AG09309 (cell line): ENCODE measurements around the gene BCL11A.

Source experiments
- DNase-seq: peaks from one replicate; pipeline ENCODE4 v3.0.0-alpha.2; 2010; ENCODE audit warnings: low read depth
- H3K4me3 ChIP-seq: 2 replicates; pipeline ENCODE4 v1.5.1; 2011; ENCODE audit warnings: mild to moderate bottlenecking, low read depth, low read length, moderate library complexity; ENCODE audit not compliant: control insufficient read depth
- TF ChIP-seq, protein P1 (sequence below): IDR thresholded peaks from 2 replicates; pipeline ENCODE4 v1.5.1; 2011; ENCODE audit warnings: mild to moderate bottlenecking, low read depth, low read length, inconsistent platforms; ENCODE audit not compliant: insufficient read depth, control insufficient read depth; ENCODE audit errors: missing control alignments

Gene BCL11A

DNA sequence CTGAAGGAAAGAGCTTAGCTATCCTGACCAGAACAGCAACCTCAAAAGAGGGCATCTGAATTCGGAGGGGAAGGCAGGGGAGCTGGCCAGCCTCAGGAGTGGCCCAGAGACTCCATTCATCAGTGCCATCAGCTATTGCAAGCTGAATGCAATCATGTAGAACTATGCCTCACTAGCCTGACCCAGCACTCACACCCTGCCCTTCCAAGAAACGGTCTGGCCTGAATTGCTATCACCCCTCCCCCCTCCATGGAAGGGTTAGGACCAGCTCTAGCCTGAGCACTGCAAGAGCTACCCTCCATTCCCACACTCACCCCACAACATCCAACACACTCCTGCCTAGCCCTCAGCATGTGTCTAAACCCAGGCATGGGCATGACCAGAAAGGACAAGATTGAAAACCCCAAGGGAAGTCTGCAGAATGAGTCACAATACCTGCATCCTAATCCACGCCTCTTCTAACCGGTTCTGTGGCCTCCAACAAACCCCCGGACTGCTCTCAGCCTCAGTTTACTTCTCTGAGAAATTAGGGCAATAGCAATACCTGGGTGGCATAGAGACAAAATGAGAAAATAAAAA, 120.3 kb downstream of the BCL11A start:
- no peak for DNase-seq
- TF ChIP-seq, protein P1, sequence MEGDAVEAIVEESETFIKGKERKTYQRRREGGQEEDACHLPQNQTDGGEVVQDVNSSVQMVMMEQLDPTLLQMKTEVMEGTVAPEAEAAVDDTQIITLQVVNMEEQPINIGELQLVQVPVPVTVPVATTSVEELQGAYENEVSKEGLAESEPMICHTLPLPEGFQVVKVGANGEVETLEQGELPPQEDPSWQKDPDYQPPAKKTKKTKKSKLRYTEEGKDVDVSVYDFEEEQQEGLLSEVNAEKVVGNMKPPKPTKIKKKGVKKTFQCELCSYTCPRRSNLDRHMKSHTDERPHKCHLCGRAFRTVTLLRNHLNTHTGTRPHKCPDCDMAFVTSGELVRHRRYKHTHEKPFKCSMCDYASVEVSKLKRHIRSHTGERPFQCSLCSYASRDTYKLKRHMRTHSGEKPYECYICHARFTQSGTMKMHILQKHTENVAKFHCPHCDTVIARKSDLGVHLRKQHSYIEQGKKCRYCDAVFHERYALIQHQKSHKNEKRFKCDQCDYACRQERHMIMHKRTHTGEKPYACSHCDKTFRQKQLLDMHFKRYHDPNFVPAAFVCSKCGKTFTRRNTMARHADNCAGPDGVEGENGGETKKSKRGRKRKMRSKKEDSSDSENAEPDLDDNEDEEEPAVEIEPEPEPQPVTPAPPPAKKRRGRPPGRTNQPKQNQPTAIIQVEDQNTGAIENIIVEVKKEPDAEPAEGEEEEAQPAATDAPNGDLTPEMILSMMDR: no peak
- H3K4me3 ChIP-seq: no peak overlapping the region

DNA sequence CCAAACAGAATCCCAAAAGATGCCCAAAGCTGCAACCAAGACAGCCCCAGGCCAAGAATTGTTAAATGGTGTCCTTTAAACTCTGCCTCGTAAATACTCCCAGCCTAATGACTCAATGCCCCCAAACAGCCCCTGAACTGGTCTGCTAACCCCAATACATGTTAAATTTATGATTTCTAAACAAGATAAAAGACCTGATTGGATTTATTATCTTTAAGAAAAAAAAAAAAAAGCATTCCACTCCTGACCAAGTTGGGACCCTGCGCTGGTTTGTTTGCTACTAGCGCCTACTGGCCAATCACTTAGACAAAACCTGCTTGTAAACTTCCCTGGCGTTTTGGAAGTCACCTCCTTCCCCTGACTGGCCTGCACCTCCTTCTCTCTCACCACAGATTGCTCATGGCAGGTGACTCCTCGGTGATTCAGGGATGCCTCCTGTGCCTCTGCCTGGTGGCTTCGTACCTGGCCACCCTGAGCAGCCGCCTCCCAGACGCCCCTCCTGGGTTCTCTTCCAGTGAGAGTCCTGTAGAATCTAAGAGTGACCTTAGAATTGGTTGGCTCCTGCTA, 121.3 kb downstream of the BCL11A start:
- TF ChIP-seq, protein P1: no peak
- no peak overlapping the region for H3K4me3 ChIP-seq

DNA sequence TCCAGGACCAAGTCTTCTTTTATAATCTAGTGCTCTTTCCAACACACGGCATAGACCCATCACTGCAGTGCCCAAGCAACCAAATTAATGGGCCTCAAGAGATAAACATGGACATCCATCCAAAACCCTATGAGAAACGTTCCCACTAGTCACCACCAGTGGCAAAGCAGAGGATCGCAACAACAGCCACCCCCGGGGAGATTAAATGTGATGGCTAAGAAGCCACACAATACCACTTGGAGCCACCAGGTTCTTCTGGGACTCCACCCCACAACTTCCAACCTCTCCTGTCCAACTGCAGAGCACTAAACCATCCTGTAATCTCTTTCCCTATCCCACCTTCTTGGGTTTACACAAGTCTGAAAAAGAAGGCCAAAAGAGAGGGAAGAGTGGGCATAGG, 123.8 kb downstream of the BCL11A start:
- DNase-seq: no peak
- H3K4me3 ChIP-seq: no peak overlapping the region
- TF ChIP-seq, protein P1: no peak

More for the DNA sequence above, 121.3 kb downstream of the BCL11A start:
- no peak for DNase-seq

DNA sequence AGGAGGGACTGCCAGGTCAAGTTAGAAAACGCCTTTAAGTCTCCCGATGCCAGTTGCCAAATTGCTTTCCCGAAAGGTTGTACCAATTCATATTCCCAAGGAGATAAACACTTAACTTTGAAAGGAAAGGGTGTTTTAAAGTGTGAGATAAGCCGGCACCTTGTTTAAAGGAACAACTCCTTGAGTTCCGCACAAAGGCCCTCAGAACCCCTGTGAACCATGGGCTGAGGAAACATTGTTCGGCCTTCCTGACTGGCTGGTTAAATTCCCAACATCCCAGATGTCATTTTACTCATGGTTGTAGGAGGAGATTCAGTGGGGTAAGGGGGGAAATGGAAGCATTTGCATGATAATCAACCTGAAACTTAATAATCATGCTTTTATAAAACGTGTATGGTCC, 126.6 kb downstream of the BCL11A start:
- TF ChIP-seq, protein P1: no peak
- H3K4me3 ChIP-seq: no peak overlapping the region
- DNase-seq: no peak

DNA sequence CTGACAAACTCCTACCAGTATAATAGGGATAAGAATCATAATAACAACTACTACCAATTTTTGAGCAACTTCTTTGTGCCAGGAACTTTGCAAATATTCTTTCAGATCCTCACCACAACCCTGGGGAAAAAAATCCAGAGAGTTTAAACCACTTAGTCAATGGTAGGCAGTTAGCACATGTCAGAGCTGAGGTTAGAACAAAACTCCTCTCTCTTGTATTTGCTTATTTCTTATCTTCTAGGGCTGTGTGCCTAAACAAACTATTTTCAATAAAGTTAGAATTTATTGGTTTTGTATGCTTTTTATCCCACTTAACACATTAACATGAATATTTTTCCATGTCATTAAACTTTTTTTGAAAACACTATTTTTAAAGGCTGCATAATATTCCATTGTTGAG, 127.1 kb downstream of the BCL11A start:
- TF ChIP-seq, protein P1: no peak
- DNase-seq: no peak
- no peak overlapping the region for H3K4me3 ChIP-seq

DNA sequence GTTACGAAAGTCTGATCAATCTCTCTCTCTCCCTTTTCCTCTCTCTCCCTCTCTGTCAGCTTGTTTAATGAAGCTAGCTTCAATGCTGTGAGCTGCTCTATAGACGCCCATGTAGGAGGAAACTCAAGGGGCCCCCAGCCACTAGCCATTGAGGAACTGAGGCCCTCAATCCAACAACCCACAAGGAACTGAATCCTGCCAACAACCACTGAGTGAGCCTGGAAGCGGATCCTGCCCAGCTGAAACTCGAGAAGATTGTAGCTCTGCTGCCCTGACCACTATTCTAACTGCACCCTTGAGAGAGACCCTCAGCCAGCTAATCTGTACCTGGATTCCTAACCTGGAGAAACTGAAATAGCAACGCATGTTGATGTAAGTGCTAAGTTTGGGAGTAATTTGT, 129.2 kb downstream of the BCL11A start:
- no peak overlapping the region for H3K4me3 ChIP-seq
- TF ChIP-seq, protein P1: no peak
- no peak for DNase-seq

DNA sequence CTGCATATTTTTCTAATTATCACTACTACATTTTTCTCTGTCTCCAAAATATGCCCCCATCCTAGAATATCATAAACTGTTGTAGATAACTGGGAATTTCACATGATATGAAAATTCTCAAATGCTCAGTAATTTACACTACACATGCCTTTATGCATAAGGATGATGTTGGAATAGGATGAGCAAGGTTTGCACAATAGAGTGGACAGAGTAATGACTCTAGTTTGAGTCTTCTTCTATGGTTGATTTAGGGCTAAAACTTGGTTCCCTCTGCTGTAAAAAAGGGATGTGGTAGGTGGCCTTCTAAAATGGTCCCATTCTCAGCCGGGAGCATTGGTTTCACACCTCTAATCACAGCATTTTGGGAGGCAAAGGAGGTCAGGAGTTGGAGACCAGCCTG, 129.9 kb downstream of the BCL11A start:
- no peak for DNase-seq
- TF ChIP-seq, protein P1: no peak
- H3K4me3 ChIP-seq: no peak overlapping the region
